B cell (primary cell): ENCODE measurements around the gene MTF2.

ENCODE experiments used
- EZH2 ChIP-seq: IDR thresholded peaks from 2 replicates; pipeline ENCODE4 v1.6.1; 2012; ENCODE audit warnings: borderline replicate concordance, low read depth, mild to moderate bottlenecking, moderate library complexity, low read length; ENCODE audit not compliant: insufficient read depth, poor library complexity, severe bottlenecking
- TF ChIP-seq, protein P1 (sequence below): fragments of 200-600 bp; IDR thresholded peaks from one replicate; pipeline ENCODE4 v1.8.0; 2022; ENCODE audit warnings: antibody characterized with exemption, mild to moderate bottlenecking

DNA sequence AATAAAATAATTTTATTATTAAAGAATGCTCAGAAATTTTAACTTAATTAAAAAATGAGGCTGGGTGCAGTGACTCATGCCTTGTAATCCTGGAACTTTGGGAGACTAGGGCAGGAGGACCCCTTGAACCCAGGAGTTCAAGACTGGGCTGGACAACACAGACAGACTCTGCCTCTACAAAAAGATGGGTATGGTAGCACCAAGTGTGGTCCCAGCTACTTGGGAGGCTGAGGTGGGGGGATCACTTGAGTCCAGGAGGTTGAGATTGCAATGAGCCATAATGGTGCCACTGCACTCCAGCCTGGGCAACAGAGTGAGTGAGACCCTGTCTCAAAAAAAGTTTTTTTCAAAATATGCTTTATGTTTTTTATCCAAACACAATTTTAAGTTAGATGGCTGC, 75.8 kb downstream of the MTF2 start:
- TF ChIP-seq, protein P1, sequence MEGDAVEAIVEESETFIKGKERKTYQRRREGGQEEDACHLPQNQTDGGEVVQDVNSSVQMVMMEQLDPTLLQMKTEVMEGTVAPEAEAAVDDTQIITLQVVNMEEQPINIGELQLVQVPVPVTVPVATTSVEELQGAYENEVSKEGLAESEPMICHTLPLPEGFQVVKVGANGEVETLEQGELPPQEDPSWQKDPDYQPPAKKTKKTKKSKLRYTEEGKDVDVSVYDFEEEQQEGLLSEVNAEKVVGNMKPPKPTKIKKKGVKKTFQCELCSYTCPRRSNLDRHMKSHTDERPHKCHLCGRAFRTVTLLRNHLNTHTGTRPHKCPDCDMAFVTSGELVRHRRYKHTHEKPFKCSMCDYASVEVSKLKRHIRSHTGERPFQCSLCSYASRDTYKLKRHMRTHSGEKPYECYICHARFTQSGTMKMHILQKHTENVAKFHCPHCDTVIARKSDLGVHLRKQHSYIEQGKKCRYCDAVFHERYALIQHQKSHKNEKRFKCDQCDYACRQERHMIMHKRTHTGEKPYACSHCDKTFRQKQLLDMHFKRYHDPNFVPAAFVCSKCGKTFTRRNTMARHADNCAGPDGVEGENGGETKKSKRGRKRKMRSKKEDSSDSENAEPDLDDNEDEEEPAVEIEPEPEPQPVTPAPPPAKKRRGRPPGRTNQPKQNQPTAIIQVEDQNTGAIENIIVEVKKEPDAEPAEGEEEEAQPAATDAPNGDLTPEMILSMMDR: no peak
- no peak for TF ChIP-seq EZH2
